SK-N-SH (cell line): ENCODE data around the gene CCDC15.

ENCODE experiments used
- CHD2 ChIP-seq: fragments of 150-350 bp; IDR thresholded peaks from 2 replicates; pipeline ENCODE4 v1.6.1; 2018; ENCODE audit warnings: low read length; ENCODE audit not compliant: partially characterized antibody
- GABPA ChIP-seq: IDR thresholded peaks from 2 replicates; pipeline ENCODE4 v1.4.0; 2012; ENCODE audit warnings: low read depth, mild to moderate bottlenecking
- JUND ChIP-seq: IDR thresholded peaks from 2 replicates; pipeline ENCODE4 v1.4.0; 2012
- NFIC ChIP-seq: IDR thresholded peaks from 2 replicates; pipeline ENCODE4 v1.4.0; 2012; ENCODE audit warnings: borderline replicate concordance
- PBX3 ChIP-seq: IDR thresholded peaks from 2 replicates; pipeline ENCODE4; 2012
- RAD21 ChIP-seq: IDR thresholded peaks from 2 replicates; pipeline ENCODE4 v1.6.1; 2012; ENCODE audit warnings: mild to moderate bottlenecking, low read length
- SIN3A ChIP-seq: IDR thresholded peaks from 2 replicates; pipeline ENCODE4 v1.6.1; 2012; ENCODE audit warnings: low read depth, mild to moderate bottlenecking, low read length, moderate library complexity, borderline replicate concordance
- YY1 ChIP-seq: IDR thresholded peaks from 2 replicates; pipeline ENCODE4 v1.4.0; 2012; ENCODE audit warnings: low read depth, mild to moderate bottlenecking
- TF ChIP-seq, protein P1 (sequence below): fragments of 200-600 bp; sonication (generic); IDR thresholded peaks from 2 replicates; pipeline ENCODE4 v1.6.1; 2017; ENCODE audit warnings: antibody characterized with exemption, mild to moderate bottlenecking, moderate library complexity
- TF ChIP-seq, protein P2 (sequence below): fragments of 150-350 bp; IDR thresholded peaks from 2 replicates; pipeline ENCODE4 v1.6.1; 2017; ENCODE audit warnings: antibody characterized with exemption, low read length, low read depth, borderline replicate concordance
- TF ChIP-seq, protein P3 (sequence below): IDR thresholded peaks from 2 replicates; pipeline ENCODE4 v1.6.1; 2012; ENCODE audit warnings: mild to moderate bottlenecking, low read depth, low read length, moderate library complexity

- TF ChIP-seq SIN3A (no peak), JUND (no peak), YY1 (no peak), RAD21 (no peak), PBX3 (no peak), CHD2 (no peak), GABPA (no peak), NFIC (no peak)
- TF ChIP-seq, protein P1, sequence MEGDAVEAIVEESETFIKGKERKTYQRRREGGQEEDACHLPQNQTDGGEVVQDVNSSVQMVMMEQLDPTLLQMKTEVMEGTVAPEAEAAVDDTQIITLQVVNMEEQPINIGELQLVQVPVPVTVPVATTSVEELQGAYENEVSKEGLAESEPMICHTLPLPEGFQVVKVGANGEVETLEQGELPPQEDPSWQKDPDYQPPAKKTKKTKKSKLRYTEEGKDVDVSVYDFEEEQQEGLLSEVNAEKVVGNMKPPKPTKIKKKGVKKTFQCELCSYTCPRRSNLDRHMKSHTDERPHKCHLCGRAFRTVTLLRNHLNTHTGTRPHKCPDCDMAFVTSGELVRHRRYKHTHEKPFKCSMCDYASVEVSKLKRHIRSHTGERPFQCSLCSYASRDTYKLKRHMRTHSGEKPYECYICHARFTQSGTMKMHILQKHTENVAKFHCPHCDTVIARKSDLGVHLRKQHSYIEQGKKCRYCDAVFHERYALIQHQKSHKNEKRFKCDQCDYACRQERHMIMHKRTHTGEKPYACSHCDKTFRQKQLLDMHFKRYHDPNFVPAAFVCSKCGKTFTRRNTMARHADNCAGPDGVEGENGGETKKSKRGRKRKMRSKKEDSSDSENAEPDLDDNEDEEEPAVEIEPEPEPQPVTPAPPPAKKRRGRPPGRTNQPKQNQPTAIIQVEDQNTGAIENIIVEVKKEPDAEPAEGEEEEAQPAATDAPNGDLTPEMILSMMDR = no peak
- TF ChIP-seq, protein P2, sequence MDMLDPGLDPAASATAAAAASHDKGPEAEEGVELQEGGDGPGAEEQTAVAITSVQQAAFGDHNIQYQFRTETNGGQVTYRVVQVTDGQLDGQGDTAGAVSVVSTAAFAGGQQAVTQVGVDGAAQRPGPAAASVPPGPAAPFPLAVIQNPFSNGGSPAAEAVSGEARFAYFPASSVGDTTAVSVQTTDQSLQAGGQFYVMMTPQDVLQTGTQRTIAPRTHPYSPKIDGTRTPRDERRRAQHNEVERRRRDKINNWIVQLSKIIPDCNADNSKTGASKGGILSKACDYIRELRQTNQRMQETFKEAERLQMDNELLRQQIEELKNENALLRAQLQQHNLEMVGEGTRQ = no peak
- TF ChIP-seq, protein P3, sequence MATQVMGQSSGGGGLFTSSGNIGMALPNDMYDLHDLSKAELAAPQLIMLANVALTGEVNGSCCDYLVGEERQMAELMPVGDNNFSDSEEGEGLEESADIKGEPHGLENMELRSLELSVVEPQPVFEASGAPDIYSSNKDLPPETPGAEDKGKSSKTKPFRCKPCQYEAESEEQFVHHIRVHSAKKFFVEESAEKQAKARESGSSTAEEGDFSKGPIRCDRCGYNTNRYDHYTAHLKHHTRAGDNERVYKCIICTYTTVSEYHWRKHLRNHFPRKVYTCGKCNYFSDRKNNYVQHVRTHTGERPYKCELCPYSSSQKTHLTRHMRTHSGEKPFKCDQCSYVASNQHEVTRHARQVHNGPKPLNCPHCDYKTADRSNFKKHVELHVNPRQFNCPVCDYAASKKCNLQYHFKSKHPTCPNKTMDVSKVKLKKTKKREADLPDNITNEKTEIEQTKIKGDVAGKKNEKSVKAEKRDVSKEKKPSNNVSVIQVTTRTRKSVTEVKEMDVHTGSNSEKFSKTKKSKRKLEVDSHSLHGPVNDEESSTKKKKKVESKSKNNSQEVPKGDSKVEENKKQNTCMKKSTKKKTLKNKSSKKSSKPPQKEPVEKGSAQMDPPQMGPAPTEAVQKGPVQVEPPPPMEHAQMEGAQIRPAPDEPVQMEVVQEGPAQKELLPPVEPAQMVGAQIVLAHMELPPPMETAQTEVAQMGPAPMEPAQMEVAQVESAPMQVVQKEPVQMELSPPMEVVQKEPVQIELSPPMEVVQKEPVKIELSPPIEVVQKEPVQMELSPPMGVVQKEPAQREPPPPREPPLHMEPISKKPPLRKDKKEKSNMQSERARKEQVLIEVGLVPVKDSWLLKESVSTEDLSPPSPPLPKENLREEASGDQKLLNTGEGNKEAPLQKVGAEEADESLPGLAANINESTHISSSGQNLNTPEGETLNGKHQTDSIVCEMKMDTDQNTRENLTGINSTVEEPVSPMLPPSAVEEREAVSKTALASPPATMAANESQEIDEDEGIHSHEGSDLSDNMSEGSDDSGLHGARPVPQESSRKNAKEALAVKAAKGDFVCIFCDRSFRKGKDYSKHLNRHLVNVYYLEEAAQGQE = no peak
These were observed 136.8 kb downstream of the CCDC15 start for GRCh38 chr11:125090816-125091215.
